OCI-LY7 (cell line): ENCODE results near the gene CRYM. TPM values are rescaled to one million over a fixed set of nuclear protein-coding genes. Genes with fewer than 3 reads are reported as not detected.
"Not testable (repeated sequence)": the region's sequence is repeated elsewhere in the genome, so short reads cannot be mapped to it uniquely, and the experiment has no call there.

Experiments used
- BruUV-seq: library from RNA; stranded (reverse); fragments of 400-500 nt; replicated peaks from 2 replicates; lab custom pipeline; 2021; lab: Mats Ljungman, UMichigan
- CTCF ChIA-PET: fragments of 300-600 bp; sonication (Branson Sonifier 250); formaldehyde crosslinking; loops from one replicate; lab custom pipeline; 2022; ENCODE audit warnings: antibody characterized with exemption; ENCODE audit not compliant: unreplicated experiment; lab: Charles Lee
- POLR2A ChIA-PET: fragments of 300-600 bp; sonication (Branson Sonifier 250); formaldehyde crosslinking; loops from one replicate; lab custom pipeline; 2022; ENCODE audit warnings: antibody characterized with exemption; lab: Charles Lee
- DNase-seq: peaks from one replicate; pipeline ENCODE4 v3.0.0-alpha.2; 2015; ENCODE audit warnings: low spot score
- H2AFZ ChIP-seq: fragments of 200-600 bp; sonication (generic), shearing (Covaris generic); 2 replicates; pipeline ENCODE4 v1.6.1; 2014; ENCODE audit warnings: mild to moderate bottlenecking, antibody characterized with exemption, low read length, moderate library complexity
- H3K27ac ChIP-seq: fragments of 200-600 bp; sonication (generic); 2 replicates; pipeline ENCODE4 v1.5.1; 2014; ENCODE audit warnings: mixed run types, low read depth, mild to moderate bottlenecking, moderate library complexity, low read length, inconsistent platforms; ENCODE audit not compliant: poor library complexity, severe bottlenecking
- H3K36me3 ChIP-seq: fragments of 200-600 bp; sonication (generic); 2 replicates; pipeline ENCODE4 v1.6.1; 2014; ENCODE audit warnings: mild to moderate bottlenecking, antibody characterized with exemption, low read length, moderate library complexity, mixed read lengths; ENCODE audit not compliant: insufficient read depth
- H3K4me1 ChIP-seq: fragments of 200-600 bp; sonication (generic); 2 replicates; pipeline ENCODE4 v1.5.1; 2014; ENCODE audit warnings: mild to moderate bottlenecking, low read length; ENCODE audit not compliant: insufficient read depth, poor library complexity, severe bottlenecking
- H3K4me2 ChIP-seq: fragments of 200-600 bp; sonication (generic); 2 replicates; pipeline ENCODE4 v1.6.1; 2014; ENCODE audit warnings: mild to moderate bottlenecking, low read length
- H3K4me3 ChIP-seq: fragments of 200-600 bp; sonication (generic); 2 replicates; pipeline ENCODE4 v1.5.1; 2014; ENCODE audit warnings: mild to moderate bottlenecking, low read depth, low read length; ENCODE audit not compliant: poor library complexity, severe bottlenecking
- H3K79me2 ChIP-seq: fragments of 200-600 bp; sonication (generic); 2 replicates; pipeline ENCODE4 v1.6.1; 2016; ENCODE audit warnings: low read depth, mild to moderate bottlenecking, low read length, moderate library complexity, mixed read lengths; ENCODE audit not compliant: insufficient read depth
- H3K9me2 ChIP-seq: fragments of 200-600 bp; sonication (generic); 2 replicates; pipeline ENCODE4 v1.6.1; 2016; ENCODE audit warnings: mild to moderate bottlenecking, low read length, mixed read lengths; ENCODE audit not compliant: insufficient read depth
- H3K9me3 ChIP-seq: fragments of 200-600 bp; sonication (generic); 2 replicates; pipeline ENCODE4 v1.6.1; 2014; ENCODE audit warnings: mild to moderate bottlenecking, mixed run types, low read length, mixed read lengths
- H4K20me1 ChIP-seq: fragments of 200-600 bp; sonication (generic); 2 replicates; pipeline ENCODE4 v1.6.1; 2014; ENCODE audit warnings: mild to moderate bottlenecking, antibody characterized with exemption, low read length, moderate library complexity, mixed read lengths; ENCODE audit not compliant: insufficient read depth
- CTCF ChIP-seq: fragments of 200-600 bp; sonication (generic); conservative IDR thresholded peaks from 2 replicates; pipeline ENCODE4 v1.5.1; 2014; ENCODE audit warnings: mild to moderate bottlenecking, antibody characterized with exemption, low read length, moderate library complexity, mixed read lengths
- EZH2phosphoT487 ChIP-seq: fragments of 200-600 bp; sonication (generic); IDR thresholded peaks from 2 replicates; pipeline ENCODE4 v1.6.1; 2018; ENCODE audit warnings: low read depth, borderline replicate concordance, mild to moderate bottlenecking, mixed run types, antibody characterized with exemption, low read length, moderate library complexity, mixed read lengths
- intact Hi-C: fragments of 100-400 bp; cut with micrococcal nuclease; formaldehyde crosslinking; loops from one replicate; pipeline ENCODE4 v1.10.0; 2022; ENCODE audit not compliant: unreplicated experiment
- total RNA-seq, 2 experiments: library from RNA; depleted of rRNA in 1 of 2; stranded (reverse); fragments of >200 nt in 1 of 2; shearing (Covaris generic) in 1 of 2; gene quantifications; 2 replicates each; pipeline ENCODE4 v1.2.3, GENCODE V29; 2014 to 2022

Gene CRYM
- total RNA-seq, 2 experiments from 2014 or later = 0.23 to 0.28 TPM

- Histone ChIP-seq H3K36me3 (peaks cover 3% of the 10 kb centered on the region; the same call in 1 of the 2 replicates), H3K4me2 (no peak overlapping the region), H3K9me2 (no peaks in the 10 kb centered on the region), H3K27ac (no peak overlapping the region), H3K4me1 (no peaks in the 10 kb centered on the region), H4K20me1 (no peaks in the 10 kb centered on the region), H3K79me2 (no peaks in the 10 kb centered on the region), H3K9me3 (no peaks in the 10 kb centered on the region), H2AFZ (no peak overlapping the region), H3K4me3 (no peak overlapping the region)
- intact Hi-C loops = no loop called here
- ChIA-PET POLR2A (no interaction called here), CTCF (no interaction called here)
- no peak for DNase-seq
- no TSS peak for BruUV-seq
- TF ChIP-seq CTCF = no peak
- no peak for TF ChIP-seq EZH2phosphoT487
These were observed 48.4 kb upstream of the CRYM start for GRCh38 chr16:21326459-21326858.

- no peak for TF ChIP-seq EZH2phosphoT487
- no peak for TF ChIP-seq CTCF
- BruUV-seq = no TSS peak
- H3K4me1 ChIP-seq = no peaks in the 10 kb centered on the region
- H3K79me2 ChIP-seq = no peaks in the 10 kb centered on the region
- H3K4me3 ChIP-seq = no peak overlapping the region
- H4K20me1 ChIP-seq = no peaks in the 10 kb centered on the region
- H2AFZ ChIP-seq = no peak overlapping the region
- no peak for DNase-seq
- intact Hi-C loops = no loop called here
- ChIA-PET POLR2A (no interaction called here), CTCF (no interaction called here)
- H3K9me2 ChIP-seq = no peaks in the 10 kb centered on the region
- H3K36me3 ChIP-seq = peaks cover 3% of the 10 kb centered on the region; the same call in 1 of the 2 replicates
- H3K9me3 ChIP-seq = no peaks in the 10 kb centered on the region
- H3K27ac ChIP-seq = no peak overlapping the region
- H3K4me2 ChIP-seq = no peak overlapping the region
These were observed 46.2 kb upstream of the CRYM start for GRCh38 chr16:21324267-21324666.

- H3K4me2 ChIP-seq, H3K27ac ChIP-seq, H3K9me2 ChIP-seq, H3K9me3 ChIP-seq, H3K4me3 ChIP-seq, H4K20me1 ChIP-seq, H2AFZ ChIP-seq, DNase-seq, intact Hi-C loops, BruUV-seq, H3K4me1 ChIP-seq, CTCF ChIA-PET, H3K36me3 ChIP-seq, H3K79me2 ChIP-seq: not testable (repeated sequence)
- POLR2A ChIA-PET = interaction anchor here (0.7 to 1.9 kb wide), 3 partner anchors 12 to 105 kb away, joined by 3 to 6 read pairs (median 6); no protein-coding TSS in a partner anchor
These were observed 44.2 kb upstream of the CRYM start for GRCh38 chr16:21322251-21322650.
